K562 (cell line): ENCODE data around the gene TCF12. TPM values are rescaled to one million over a fixed set of nuclear protein-coding genes. Genes with fewer than 3 reads are reported as not detected.

Experiments
- CBFA2T3 ChIP-seq: fragments of 450-650 bp; IDR thresholded peaks from 2 replicates; pipeline ENCODE4 v1.6.1; 2017
- CHD4 ChIP-seq: fragments of 200-600 bp; sonication (generic); IDR thresholded peaks from 3 replicates; pipeline ENCODE4 v1.6.1; 2012; ENCODE audit warnings: low read depth, mild to moderate bottlenecking, mixed read lengths, low read length, inconsistent platforms; ENCODE audit not compliant: insufficient read depth, insufficient replicate concordance, poor library complexity, severe bottlenecking
- GABPB1 ChIP-seq: sonication (generic); formaldehyde crosslinking; IDR thresholded peaks from 2 replicates; pipeline ENCODE4 v1.8.0; 2022; ENCODE audit warnings: mild to moderate bottlenecking, missing genetic modification reagents
- HES1 ChIP-seq: fragments of 450-650 bp; IDR thresholded peaks from 2 replicates; pipeline ENCODE4 v1.6.1; 2016; ENCODE audit warnings: low read depth, mild to moderate bottlenecking, moderate library complexity
- HMBOX1 ChIP-seq: sonication (generic); IDR thresholded peaks from 2 replicates; pipeline ENCODE4 v1.6.1; 2016
- KDM1A ChIP-seq, 2 experiments: fragments of 450-650 bp; IDR thresholded peaks; 2 replicates each; pipeline ENCODE4 v1.6.1; 2016; ENCODE audit warnings: mild to moderate bottlenecking in 2 of 2
- MITF ChIP-seq: IDR thresholded peaks from 2 replicates; pipeline ENCODE4 v1.6.1; 2014; ENCODE audit warnings: antibody characterized with exemption
- NFATC3 ChIP-seq: fragments of 450-650 bp; IDR thresholded peaks from 2 replicates; pipeline ENCODE4 v1.6.1; 2017; ENCODE audit warnings: mild to moderate bottlenecking
- POU5F1 ChIP-seq: fragments of 150-350 bp; IDR thresholded peaks from 2 replicates; pipeline ENCODE4 v1.6.1; 2014; ENCODE audit warnings: borderline replicate concordance, low read length, low read depth, mild to moderate bottlenecking; ENCODE audit not compliant: partially characterized antibody
- PTBP1 ChIP-seq: fragments of 200-400 bp; formaldehyde crosslinking; IDR thresholded peaks from 2 replicates; pipeline ENCODE4 v1.6.1; 2017; ENCODE audit warnings: low read depth, low read length
- PYGO2 ChIP-seq: fragments of 450-650 bp; IDR thresholded peaks from 2 replicates; pipeline ENCODE4 v1.6.1; 2016; ENCODE audit warnings: mild to moderate bottlenecking, missing genetic modification characterization, moderate library complexity, missing compliant biosample characterization
- RCOR1 ChIP-seq, 2 experiments: IDR thresholded peaks; 2 replicates each; pipeline ENCODE4 v1.6.1; 2012; ENCODE audit warnings: low read depth in 2 of 2, low read length in 2 of 2, borderline replicate concordance in 1 of 2, improper control_type of control experiment in 1 of 2
- SMARCC2 ChIP-seq: fragments of 450-650 bp; IDR thresholded peaks from 2 replicates; pipeline ENCODE4 v1.6.1; 2017; ENCODE audit warnings: antibody characterized with exemption, moderate library complexity, mild to moderate bottlenecking, low read depth
- SNRNP70 ChIP-seq: fragments of 200-400 bp; formaldehyde crosslinking; optimal IDR thresholded peaks from 2 replicates; pipeline ENCODE3; 2017; ENCODE audit warnings: low read depth, low read length
- SPI1 ChIP-seq: IDR thresholded peaks from 2 replicates; pipeline ENCODE4 v1.6.1; 2011; ENCODE audit warnings: low read depth, low read length, control low read depth, borderline replicate concordance
- TCF7 ChIP-seq: sonication (generic); IDR thresholded peaks from 2 replicates; pipeline ENCODE4 v1.6.1; 2016; ENCODE audit warnings: antibody characterized with exemption, borderline replicate concordance
- TEAD4 ChIP-seq, 2 experiments: sonication (generic) in 1 of 2; formaldehyde crosslinking in 1 of 2; IDR thresholded peaks; 2 replicates each; pipeline versions ENCODE4 v1.6.1 to v1.8.0; 2012 to 2022; ENCODE audit warnings: borderline replicate concordance in 1 of 2, inconsistent platforms in 1 of 2, low read length in 1 of 2, mild to moderate bottlenecking in 1 of 2, missing genetic modification reagents in 1 of 2
- ZEB2 ChIP-seq: fragments of 450-650 bp; IDR thresholded peaks from 2 replicates; pipeline ENCODE4 v1.6.1; 2016
- ZFP36 ChIP-seq: fragments of 150-350 bp; IDR thresholded peaks from 2 replicates; pipeline ENCODE4 v1.6.1; 2018; ENCODE audit warnings: low read length, low read depth; ENCODE audit not compliant: partially characterized antibody
- ZNF121 ChIP-seq: sonication (generic); formaldehyde crosslinking; conservative IDR thresholded peaks from 2 replicates; pipeline ENCODE4 v1.8.0; 2022; ENCODE audit warnings: missing genetic modification reagents
- ZNF184 ChIP-seq: sonication (generic); formaldehyde crosslinking; IDR thresholded peaks from 2 replicates; pipeline ENCODE4 v1.5.0; 2020; ENCODE audit warnings: missing genetic modification reagents
- ZNF507 ChIP-seq: conservative IDR thresholded peaks from 2 replicates; pipeline ENCODE4 v1.6.1; 2017; ENCODE audit warnings: missing genetic modification characterization, missing compliant biosample characterization
- ZNF512 ChIP-seq: IDR thresholded peaks from 2 replicates; pipeline ENCODE4 v1.6.1; 2016; ENCODE audit warnings: missing genetic modification characterization, missing compliant biosample characterization
- ZNF586 ChIP-seq: fragments of 450-650 bp; formaldehyde crosslinking; conservative IDR thresholded peaks from 2 replicates; pipeline ENCODE4 v1.4.0; 2020; ENCODE audit warnings: mild to moderate bottlenecking, moderate library complexity
- ZNF644 ChIP-seq: fragments of 200-800 bp; sonication (Bioruptor generic); IDR thresholded peaks from 2 replicates; pipeline ENCODE4 v1.6.1; 2016; ENCODE audit warnings: low read depth, missing genetic modification characterization, missing compliant biosample characterization
- polyA plus RNA-seq, 8 experiments: library from polyadenylated mRNA; depleted of rRNA in 4 of 8; stranded (reverse) in 5 of 8; unstranded in 3 of 8; fragments of >200 nt; fragmentation: Nextera tagmentation in 2 of 8; fragmentation: Illumina TruSeq in 1 of 8; extraction: Ambion mirVana in 2 of 8; extraction: Trizol in 1 of 8; gene quantifications; 2 replicates each; pipeline versions ENCODE4 v1.2.1 to v1.2.3, GENCODE V29; 2011 to 2014; ENCODE audit warnings: inconsistent platforms in 1 of 8, missing spikeins in 1 of 8
- total RNA-seq, 7 experiments: library from RNA; depleted of rRNA in 6 of 7; stranded (reverse); fragments of >200 nt in 6 of 7; fragmentation: Illumina TruSeq in 2 of 7; extraction: Trizol in 2 of 7; gene quantifications; 2 replicates each; pipeline versions ENCODE4 v1.2.1 to v1.2.3, GENCODE V29; 2011 to 2021; ENCODE audit warnings: low replicate concordance in 1 of 7

TCF12 gene
- total and polyA plus RNA-seq, 9 of the 15 experiments (the other 6 are each of a cell fraction or from before 2014, with no cell fraction given), result 10.5 to 132 (median 52.9) TPM

- TF ChIP-seq MITF (no peak), SNRNP70 (no peak), HES1 (no peak), CBFA2T3 (peak; percentile 60), POU5F1 (no peak), RCOR1 (IDR thresholded peaks at IDR 0.05; ENCODE audit: borderline replicate concordance in 1 of 2, low read depth in 2 of 2, low read length in 2 of 2) (peak in 1 of 2 experiments; percentile 67; a peak in 2 of 4 replicates), KDM1A (IDR thresholded peaks at IDR 0.05) (peak; percentile 43 to 59; a peak in 3 of 4 replicates), ZNF586 (no peak), TEAD4 (IDR thresholded peaks at IDR 0.05; ENCODE audit: low read length) (peak; percentile 37; the same call in 1 of the 2 replicates), TEAD4 (CRISPR knock-in tag; IDR thresholded peaks at IDR 0.05; ENCODE audit: borderline replicate concordance) (no peak), ZNF644 (tag) (no peak), PTBP1 (no peak), ZNF512 (tag) (no peak), ZNF184 (CRISPR knock-in tag) (no peak), HMBOX1 (no peak), ZEB2 (no peak), SPI1 (no peak), PYGO2 (tag) (no peak), CHD4 (no peak), GABPB1 (CRISPR knock-in tag) (no peak), ZNF121 (CRISPR knock-in tag) (no peak), NFATC3 (no peak), TCF7 (no peak), ZNF507 (tag) (no peak), ZFP36 (no peak), SMARCC2 (no peak)
Observed at GRCh38 chr15:57245714-57246113, 327.3 kb downstream of the TCF12 start (continued).
